Naive thymus-derived CD4-positive, alpha-beta T cell (primary cell): ENCODE data around the gene DGAT2. TPM values are rescaled to one million over a fixed set of nuclear protein-coding genes. Genes with fewer than 3 reads are reported as not detected.

Source experiments
- ATAC-seq: fragments of 150-1000 bp; cut with Tn5 transposase; 2 replicates; pipeline ENCODE4 v1.10.0; 2021; ENCODE audit warnings: mild to moderate bottlenecking, moderate library complexity
- CTCF ChIA-PET: fragments of 350-600 bp; sonication (Branson Sonifier 250); formaldehyde crosslinking; loops from one replicate; lab custom pipeline; 2021; ENCODE audit warnings: antibody characterized with exemption; lab: Charles Lee
- POLR2A ChIA-PET: fragments of 350-600 bp; sonication (Branson Sonifier 250); formaldehyde crosslinking; loops from one replicate; lab custom pipeline; 2021; ENCODE audit warnings: antibody characterized with exemption, inconsistent platforms; lab: Charles Lee
- DNase-seq, 9 donors: peaks; one replicate each; pipeline versions ENCODE4 v3.0.0 to v3.0.0-alpha.2; 2020 to 2022; ENCODE audit warnings: mixed read lengths in 1 of 9
- H3K27ac ChIP-seq: one replicate; pipeline ENCODE4 v1.7.0; 2013; ENCODE audit warnings: mild to moderate bottlenecking, low read depth, low read length, moderate library complexity
- H3K27me3 ChIP-seq, 2 donors: one replicate each; pipeline ENCODE4 v1.7.0; 2013; ENCODE audit warnings: low read length in 2 of 2, mild to moderate bottlenecking in 2 of 2, moderate library complexity in 2 of 2; ENCODE audit not compliant: control insufficient read depth in 2 of 2, insufficient read depth in 2 of 2
- H3K36me3 ChIP-seq, 3 experiments: 1 replicate in 2 of 3; 2 replicates in 1 of 3; pipeline ENCODE4 v1.7.0; 2013; ENCODE audit warnings: low read length in 3 of 3, mild to moderate bottlenecking in 3 of 3, moderate library complexity in 1 of 3; ENCODE audit not compliant: insufficient read depth in 3 of 3, control insufficient read depth in 2 of 3
- H3K4me1 ChIP-seq, 2 donors: one replicate each; pipeline ENCODE4 v1.7.0; 2013; ENCODE audit warnings: low read length in 2 of 2, mild to moderate bottlenecking in 2 of 2, moderate library complexity in 1 of 2; ENCODE audit not compliant: control insufficient read depth in 2 of 2, insufficient read depth in 2 of 2
- H3K4me3 ChIP-seq: 2 replicates; pipeline ENCODE4 v1.7.0; 2013; ENCODE audit warnings: mild to moderate bottlenecking, low read length
- H3K9me3 ChIP-seq, 3 experiments: 1 replicate in 2 of 3; 2 replicates in 1 of 3; pipeline ENCODE4 v1.7.0; 2013; ENCODE audit warnings: low read length in 3 of 3; ENCODE audit not compliant: control insufficient read depth in 2 of 3
- H3K27ac Mint-ChIP-seq, 9 donors: one replicate each; pipeline ENCODE4 v1.8.0; 2020 to 2022; ENCODE audit warnings: mixed read lengths in 9 of 9, mild to moderate bottlenecking in 8 of 9, moderate library complexity in 5 of 9, inconsistent platforms in 2 of 9
- H3K27me3 Mint-ChIP-seq, 5 donors: one replicate each; pipeline ENCODE4 v1.8.0; 2021 to 2022; ENCODE audit warnings: mixed read lengths in 5 of 5, mild to moderate bottlenecking in 1 of 5
- H3K36me3 Mint-ChIP-seq, 5 donors: one replicate each; pipeline ENCODE4 v1.8.0; 2020 to 2022; ENCODE audit warnings: mixed read lengths in 5 of 5, mild to moderate bottlenecking in 3 of 5, inconsistent platforms in 1 of 5
- H3K4me1 Mint-ChIP-seq, 7 donors: one replicate each; pipeline ENCODE4 v1.8.0; 2020 to 2022; ENCODE audit warnings: mixed read lengths in 7 of 7, mild to moderate bottlenecking in 3 of 7, inconsistent platforms in 1 of 7
- H3K4me3 Mint-ChIP-seq, 10 donors: one replicate each; pipeline ENCODE4 v1.8.0; 2020 to 2022; ENCODE audit warnings: mild to moderate bottlenecking in 10 of 10, mixed read lengths in 10 of 10, moderate library complexity in 6 of 10, inconsistent platforms in 2 of 10
- H3K9me3 Mint-ChIP-seq, 11 donors: one replicate each; pipeline ENCODE4 v1.8.0; 2020 to 2022; ENCODE audit warnings: mixed read lengths in 11 of 11, mild to moderate bottlenecking in 4 of 11, inconsistent platforms in 1 of 11, moderate library complexity in 1 of 11
- intact Hi-C, 2 donors: fragments of 100-400 bp; cut with micrococcal nuclease; formaldehyde crosslinking; loops; one replicate each; pipeline ENCODE4 v1.15.1; 2023
- polyA plus RNA-seq, 2 donors: library from polyadenylated mRNA; unstranded; fragments of 300-500 nt; fragmentation: Illumina TruSeq; gene quantifications; one replicate each; pipeline ENCODE4 v1.2.3, GENCODE V29; 2021
- total RNA-seq, 6 experiments: library from RNA in 5 of 6; stranded (reverse) in 5 of 6; gene quantifications; 1 replicate in 5 of 6; 2 replicates in 1 of 6; pipeline ENCODE4 v1.2.3 and lab custom pipeline; 2021 to 2026

Gene DGAT2
- total and polyA plus RNA-seq, 7 experiments from 2014 or later, result 0.30 to 8.5 (median 0.58) TPM

DNA sequence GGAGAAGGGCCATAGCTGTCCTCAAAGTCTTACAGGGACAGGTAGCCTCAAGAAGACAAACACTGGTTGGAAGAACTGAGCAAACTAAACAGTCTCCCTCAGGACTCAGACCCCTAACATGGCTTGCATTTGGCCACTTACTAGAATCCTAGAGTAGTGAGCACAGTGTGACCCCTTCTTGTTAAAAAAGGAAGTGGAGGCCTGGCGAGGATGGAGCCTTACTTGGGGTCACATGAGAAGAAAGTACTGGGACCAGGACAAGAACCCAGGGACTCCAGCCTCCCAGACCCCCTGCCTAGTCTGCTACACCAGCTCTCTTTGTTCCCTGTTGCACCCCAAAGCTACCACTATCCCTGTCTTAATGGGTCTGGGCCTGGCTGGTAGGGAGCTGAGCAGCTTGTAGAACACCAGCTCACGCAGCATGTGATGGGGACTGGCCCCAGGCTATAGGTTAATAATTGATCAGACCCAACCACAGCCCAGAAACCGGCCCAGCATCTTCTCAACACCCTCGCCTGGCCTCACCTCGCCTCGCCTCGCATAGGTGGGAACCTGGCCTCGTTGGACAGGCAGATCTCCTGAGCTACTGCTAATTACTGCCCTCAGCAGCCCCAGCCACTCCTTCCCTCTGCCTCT is 17.6 kb downstream of the DGAT2 start:
- H3K9me3 Mint-ChIP-seq, result no peaks in the 10 kb centered on the region
- POLR2A ChIA-PET, result no interaction called here
- no peak for ATAC-seq

GRCh38 chr11:75789521-75789920 is 20.9 kb downstream of the DGAT2 start:
- ChIA-PET CTCF (no interaction called here), POLR2A (no interaction called here)
- no peaks in the 10 kb centered on the region for H3K4me1 Mint-ChIP-seq
- no peak overlapping the region for H3K4me3 Mint-ChIP-seq
- no peaks in the 10 kb centered on the region for H3K27me3 Mint-ChIP-seq
- no peaks in the 10 kb centered on the region for H3K9me3 Mint-ChIP-seq
- no peak for DNase-seq
- intact Hi-C loops, result no loop called here
- Histone ChIP-seq H3K4me1 (no peaks in the 10 kb centered on the region), H3K4me3 (no peak overlapping the region), H3K27ac (no peak overlapping the region), H3K27me3 (no peaks in the 10 kb centered on the region), H3K9me3 (no peaks in the 10 kb centered on the region), H3K36me3 (no peaks in the 10 kb centered on the region)
- ATAC-seq, result no peak
- no peaks in the 10 kb centered on the region for H3K36me3 Mint-ChIP-seq
- H3K27ac Mint-ChIP-seq, result no peak overlapping the region

More for the DNA sequence above, 17.6 kb downstream of the DGAT2 start:
- Mint-ChIP-seq H3K4me3 (no peak overlapping the region), H3K4me1 (peaks cover 0 to 2% (median 0%) of the 10 kb centered on the region in 7 donors), H3K27me3 (no peaks in the 10 kb centered on the region), H3K27ac (peak overlapping the region in 1 of 9 donors; percentile 63), H3K36me3 (no peaks in the 10 kb centered on the region)
- no peaks in the 10 kb centered on the region for H3K4me1 ChIP-seq
- CTCF ChIA-PET, result no interaction called here
- no peak overlapping the region for H3K4me3 ChIP-seq
- intact Hi-C loops, result no loop called here
- DNase-seq, result no peak
- H3K36me3 ChIP-seq, result no peaks in the 10 kb centered on the region
- no peaks in the 10 kb centered on the region for H3K9me3 ChIP-seq
- H3K27me3 ChIP-seq, result no peaks in the 10 kb centered on the region
- H3K27ac ChIP-seq, result no peak overlapping the region

DNA sequence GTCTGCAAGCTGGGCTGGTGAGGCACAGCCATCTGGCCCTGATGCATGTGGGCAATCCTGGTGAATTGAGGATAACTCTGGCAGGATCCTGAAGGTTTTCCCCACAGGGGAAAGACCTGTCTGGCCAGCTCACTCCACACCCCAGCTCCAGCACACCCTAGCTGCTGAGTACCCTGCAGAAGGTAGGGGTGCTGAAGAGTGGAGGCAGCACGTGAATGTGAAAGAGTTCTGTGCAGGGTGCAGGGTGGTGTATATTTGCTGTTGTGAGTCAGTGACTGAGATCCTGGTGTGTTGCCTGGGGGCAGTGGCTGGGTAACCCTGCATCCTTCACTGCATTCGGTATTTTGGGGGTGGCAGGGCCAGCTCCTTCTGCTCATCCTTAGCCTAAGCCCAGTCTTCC is 22.4 kb downstream of the DGAT2 start:
- Histone ChIP-seq H3K4me1 (no peaks in the 10 kb centered on the region), H3K27ac (no peak overlapping the region), H3K27me3 (no peaks in the 10 kb centered on the region), H3K9me3 (no peaks in the 10 kb centered on the region), H3K36me3 (no peaks in the 10 kb centered on the region), H3K4me3 (no peak overlapping the region)
- ATAC-seq, result no peak
- intact Hi-C loops, result no loop called here
- CTCF ChIA-PET, result interaction anchor here (0.5 kb wide), 1 partner anchor 1265 kb away, joined by 5 read pairs; no protein-coding TSS in a partner anchor
- H3K27me3 Mint-ChIP-seq, result peaks cover 0 to 2% (median 0%) of the 10 kb centered on the region in 5 donors
- H3K27ac Mint-ChIP-seq, result no peak overlapping the region
- H3K4me1 Mint-ChIP-seq, result no peaks in the 10 kb centered on the region
- H3K4me3 Mint-ChIP-seq, result no peak overlapping the region
- H3K9me3 Mint-ChIP-seq, result no peaks in the 10 kb centered on the region
- H3K36me3 Mint-ChIP-seq, result no peaks in the 10 kb centered on the region
- no peak for DNase-seq
- POLR2A ChIA-PET, result no interaction called here

DNA sequence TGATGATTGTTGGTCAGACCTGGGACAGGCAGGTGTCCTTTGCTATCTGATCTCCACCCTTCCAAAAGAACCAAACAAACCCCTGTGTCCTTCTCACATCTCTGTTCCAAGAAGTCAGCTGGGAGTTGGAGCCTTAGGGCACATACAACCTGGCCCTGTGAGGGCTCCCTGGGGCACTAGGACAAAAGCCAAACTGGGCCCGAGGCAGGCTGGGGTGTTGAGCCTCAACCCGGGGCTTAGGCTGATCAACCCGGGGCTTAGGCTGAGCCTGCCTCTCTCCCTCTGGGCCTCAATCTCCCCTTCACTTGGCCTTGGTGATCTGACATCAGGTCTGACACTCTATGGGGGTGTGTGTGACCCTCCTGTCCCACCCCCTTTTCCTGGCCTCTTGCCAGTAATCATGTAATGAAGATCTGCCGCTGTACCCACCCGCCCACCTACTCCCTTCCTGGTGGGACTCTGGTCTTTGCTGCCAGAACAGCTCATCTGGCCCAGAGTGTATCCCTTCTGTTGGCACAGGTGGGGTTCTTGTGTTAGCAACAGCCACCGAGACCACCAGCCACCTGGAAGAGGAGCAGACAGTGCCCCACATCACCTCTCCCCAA is 23.7 kb downstream of the DGAT2 start:
- Mint-ChIP-seq H3K27ac (no peak overlapping the region), H3K4me1 (no peaks in the 10 kb centered on the region), H3K9me3 (no peaks in the 10 kb centered on the region), H3K36me3 (no peaks in the 10 kb centered on the region), H3K4me3 (no peak overlapping the region), H3K27me3 (peaks cover 0 to 2% (median 0%) of the 10 kb centered on the region in 5 donors)
- intact Hi-C loops, result no loop called here
- ChIA-PET CTCF (no interaction called here), POLR2A (no interaction called here)
- DNase-seq (no peak), ATAC-seq (no peak)
- no peaks in the 10 kb centered on the region for H3K9me3 ChIP-seq
- no peaks in the 10 kb centered on the region for H3K27me3 ChIP-seq
- H3K36me3 ChIP-seq, result no peaks in the 10 kb centered on the region
- no peak overlapping the region for H3K27ac ChIP-seq
- no peaks in the 10 kb centered on the region for H3K4me1 ChIP-seq
- no peak overlapping the region for H3K4me3 ChIP-seq

DNA sequence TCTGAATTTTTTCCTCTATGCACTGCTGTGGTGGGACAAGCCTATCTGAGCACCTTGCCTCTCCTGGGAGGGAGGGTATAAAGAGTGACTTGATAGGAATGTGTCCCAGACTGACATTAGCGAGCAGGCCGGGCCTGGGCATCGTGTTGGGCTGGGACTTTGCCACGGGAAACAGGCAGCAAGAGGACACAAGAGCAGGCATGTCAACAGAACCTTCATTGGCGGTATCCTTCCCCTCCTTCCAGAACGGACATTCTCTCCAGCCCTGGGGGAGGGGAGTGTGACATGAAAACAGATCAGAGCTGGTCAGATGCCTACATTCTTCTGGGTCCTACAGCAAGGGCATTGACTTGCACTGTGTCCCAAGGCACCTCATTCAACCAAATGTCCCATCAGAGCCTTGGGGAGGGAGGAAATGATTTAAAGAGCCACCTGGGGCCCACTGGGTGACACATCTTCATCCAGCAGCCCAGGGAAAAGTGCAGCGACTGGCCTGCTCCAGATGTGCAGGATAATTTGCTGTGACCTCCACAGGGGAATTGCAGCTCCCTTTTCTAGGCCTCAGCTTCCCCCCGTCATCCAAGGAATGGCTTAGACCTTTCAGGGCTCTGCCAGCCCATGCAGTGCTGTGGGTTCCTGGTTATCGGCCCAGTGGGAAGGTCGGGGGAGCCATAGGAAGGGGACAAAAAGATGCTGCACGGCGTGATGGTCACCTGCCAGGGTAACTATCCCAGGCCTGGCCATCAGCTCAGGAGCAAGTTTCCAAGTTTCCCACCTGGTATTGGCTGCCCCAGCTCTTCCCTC is 24.6 kb downstream of the DGAT2 start:
- Mint-ChIP-seq H3K36me3 (no peaks in the 10 kb centered on the region), H3K9me3 (no peaks in the 10 kb centered on the region), H3K27ac (no peak overlapping the region), H3K4me3 (no peak overlapping the region), H3K27me3 (peaks cover 0 to 2% (median 0%) of the 10 kb centered on the region in 5 donors), H3K4me1 (no peaks in the 10 kb centered on the region)
- H3K4me3 ChIP-seq, result no peak overlapping the region
- no peaks in the 10 kb centered on the region for H3K27me3 ChIP-seq
- DNase-seq (no peak), ATAC-seq (no peak)
- intact Hi-C loops, result no loop called here
- H3K27ac ChIP-seq, result no peak overlapping the region
- ChIA-PET CTCF (interaction anchor here (1.0 to 1.2 kb wide), 2 partner anchors 10 to 75 kb away, joined by 6 to 7 read pairs; no protein-coding TSS in a partner anchor), POLR2A (no interaction called here)
- H3K36me3 ChIP-seq, result no peaks in the 10 kb centered on the region
- no peaks in the 10 kb centered on the region for H3K4me1 ChIP-seq
- H3K9me3 ChIP-seq, result no peaks in the 10 kb centered on the region

DNA sequence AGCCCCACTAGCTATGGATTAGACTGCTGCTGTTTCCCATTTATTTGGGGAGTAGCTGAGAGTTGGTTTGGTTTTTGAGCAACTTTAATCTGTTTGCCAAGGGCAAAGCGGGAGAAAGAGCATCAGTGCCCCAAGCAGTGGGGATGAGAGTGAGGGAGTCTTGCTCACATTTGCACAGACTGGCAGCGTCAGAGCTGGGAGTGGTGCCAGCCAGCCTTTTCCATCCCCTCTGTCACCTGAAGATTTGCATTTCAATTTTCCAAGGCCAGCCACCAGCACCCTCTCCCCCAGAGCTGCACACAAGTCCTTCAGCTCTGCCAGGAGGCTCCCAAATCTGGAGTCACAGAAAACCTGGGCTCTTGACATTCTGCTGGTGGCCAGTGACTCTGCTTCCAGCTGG is 25.4 kb downstream of the DGAT2 start:
- CTCF ChIA-PET, result interaction anchor here (1.0 to 1.2 kb wide), 2 partner anchors 9 to 74 kb away, joined by 6 to 7 read pairs; no protein-coding TSS in a partner anchor
- H3K9me3 Mint-ChIP-seq, result no peaks in the 10 kb centered on the region
- no peak overlapping the region for H3K27ac Mint-ChIP-seq
- no peaks in the 10 kb centered on the region for H3K27me3 ChIP-seq
- peaks cover 0 to 2% (median 0%) of the 10 kb centered on the region in 5 donors for H3K27me3 Mint-ChIP-seq
- H3K4me3 Mint-ChIP-seq, result no peak overlapping the region
- no peaks in the 10 kb centered on the region for H3K4me1 ChIP-seq
- H3K36me3 Mint-ChIP-seq, result no peaks in the 10 kb centered on the region
- no peak overlapping the region for H3K27ac ChIP-seq
- POLR2A ChIA-PET, result no interaction called here
- H3K4me3 ChIP-seq, result no peak overlapping the region
- intact Hi-C loops, result no loop called here
- DNase-seq (no peak), ATAC-seq (no peak)
- no peaks in the 10 kb centered on the region for H3K4me1 Mint-ChIP-seq
- no peaks in the 10 kb centered on the region for H3K9me3 ChIP-seq
- no peaks in the 10 kb centered on the region for H3K36me3 ChIP-seq
